Osteocyte (in vitro differentiated cells): Measurements from ENCODE around the gene USP31. TPM values are rescaled to one million over a fixed set of nuclear protein-coding genes. Genes with fewer than 3 reads are reported as not detected.
"Not testable (repeated sequence)": the region's sequence is repeated elsewhere in the genome, so short reads cannot be mapped to it uniquely, and the experiment has no call there.

Experiments used
- DNase-seq: peaks from one replicate; pipeline ENCODE4 v3.0.0; 2021; ENCODE audit warnings: mixed read lengths; ENCODE audit not compliant: unreplicated experiment; ENCODE audit errors: extremely low spot score
- H3K27ac Mint-ChIP-seq: one replicate; pipeline ENCODE4 v1.8.0; 2021; ENCODE audit warnings: mild to moderate bottlenecking, mixed read lengths; ENCODE audit not compliant: unreplicated experiment
- H3K27me3 Mint-ChIP-seq: one replicate; pipeline ENCODE4 v1.8.0; 2021; ENCODE audit warnings: mixed read lengths; ENCODE audit not compliant: unreplicated experiment
- H3K36me3 Mint-ChIP-seq: one replicate; pipeline ENCODE4 v1.8.0; 2021; ENCODE audit warnings: mixed read lengths; ENCODE audit not compliant: unreplicated experiment
- H3K4me1 Mint-ChIP-seq: one replicate; pipeline ENCODE4 v1.8.0; 2021; ENCODE audit warnings: mixed read lengths; ENCODE audit not compliant: unreplicated experiment
- H3K4me3 Mint-ChIP-seq: one replicate; pipeline ENCODE4 v1.8.0; 2021; ENCODE audit warnings: mild to moderate bottlenecking, moderate library complexity, mixed read lengths; ENCODE audit not compliant: unreplicated experiment
- H3K9me3 Mint-ChIP-seq: one replicate; pipeline ENCODE4 v1.8.0; 2021; ENCODE audit warnings: mixed read lengths; ENCODE audit not compliant: unreplicated experiment
- total RNA-seq: library from RNA; stranded (reverse); gene quantifications from 2 replicates; pipeline ENCODE4 v1.2.1, GENCODE V29; 2021
- TF ChIP-seq, protein P1 (sequence below): fragments of 200-600 bp; sonication (generic); IDR thresholded peaks from 2 replicates; pipeline ENCODE4 v1.5.0; 2021; ENCODE audit warnings: antibody characterized with exemption, mild to moderate bottlenecking, moderate library complexity

USP31 gene
- total RNA-seq, 1 donor from 2014 or later, result 7.9 TPM

DNA sequence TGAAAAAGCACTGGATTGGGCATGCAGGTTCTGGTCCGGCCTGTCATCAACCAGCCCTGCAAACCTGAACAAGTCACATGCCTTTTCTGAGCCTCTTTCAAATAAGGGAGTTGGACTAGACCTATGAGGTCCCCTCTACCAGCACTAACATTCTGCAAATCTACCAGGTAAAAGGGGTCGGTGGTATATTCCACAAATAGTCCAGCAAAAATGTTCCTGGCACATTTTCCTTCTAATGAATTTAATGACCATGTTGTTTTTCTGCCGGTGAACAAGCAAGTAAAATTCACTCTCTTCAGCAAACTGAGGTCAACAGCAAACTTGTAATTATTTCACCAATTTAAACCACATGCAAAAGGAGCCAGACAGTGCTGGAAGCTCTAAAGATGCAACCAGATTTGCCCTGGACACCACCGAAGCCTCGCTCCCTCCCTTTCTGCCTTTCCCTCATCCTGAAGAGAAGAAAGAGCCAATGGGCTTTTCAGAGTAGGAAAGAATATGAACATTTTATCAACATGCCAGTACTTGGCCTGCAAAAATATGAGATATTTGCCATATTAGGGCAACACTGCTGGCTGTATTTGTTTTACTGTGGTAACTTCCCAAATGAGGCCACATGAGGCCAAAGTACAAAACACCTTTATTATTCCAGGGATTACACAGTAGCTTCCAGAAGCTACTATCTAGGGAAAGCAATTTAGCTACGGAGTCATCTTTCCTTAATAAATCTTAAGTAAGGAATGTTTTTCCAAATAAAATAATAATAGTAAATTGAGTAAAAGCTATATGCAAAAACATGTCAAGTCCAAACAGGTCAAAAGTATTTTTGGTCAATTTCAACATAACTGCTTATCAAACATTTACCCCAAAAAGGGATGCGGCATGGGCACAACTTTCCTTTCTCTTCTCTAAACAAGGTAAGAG is 45.0 kb downstream of the USP31 start:
- H3K27me3 Mint-ChIP-seq, result no peaks in the 10 kb centered on the region
- no peak overlapping the region for H3K27ac Mint-ChIP-seq
- H3K9me3 Mint-ChIP-seq, result peaks cover 5% of the 10 kb centered on the region
- H3K4me3 Mint-ChIP-seq, result no peak overlapping the region
- TF ChIP-seq, protein P1, sequence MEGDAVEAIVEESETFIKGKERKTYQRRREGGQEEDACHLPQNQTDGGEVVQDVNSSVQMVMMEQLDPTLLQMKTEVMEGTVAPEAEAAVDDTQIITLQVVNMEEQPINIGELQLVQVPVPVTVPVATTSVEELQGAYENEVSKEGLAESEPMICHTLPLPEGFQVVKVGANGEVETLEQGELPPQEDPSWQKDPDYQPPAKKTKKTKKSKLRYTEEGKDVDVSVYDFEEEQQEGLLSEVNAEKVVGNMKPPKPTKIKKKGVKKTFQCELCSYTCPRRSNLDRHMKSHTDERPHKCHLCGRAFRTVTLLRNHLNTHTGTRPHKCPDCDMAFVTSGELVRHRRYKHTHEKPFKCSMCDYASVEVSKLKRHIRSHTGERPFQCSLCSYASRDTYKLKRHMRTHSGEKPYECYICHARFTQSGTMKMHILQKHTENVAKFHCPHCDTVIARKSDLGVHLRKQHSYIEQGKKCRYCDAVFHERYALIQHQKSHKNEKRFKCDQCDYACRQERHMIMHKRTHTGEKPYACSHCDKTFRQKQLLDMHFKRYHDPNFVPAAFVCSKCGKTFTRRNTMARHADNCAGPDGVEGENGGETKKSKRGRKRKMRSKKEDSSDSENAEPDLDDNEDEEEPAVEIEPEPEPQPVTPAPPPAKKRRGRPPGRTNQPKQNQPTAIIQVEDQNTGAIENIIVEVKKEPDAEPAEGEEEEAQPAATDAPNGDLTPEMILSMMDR, result no peak
- peaks cover 3% of the 10 kb centered on the region for H3K4me1 Mint-ChIP-seq
- H3K36me3 Mint-ChIP-seq, result peaks cover 27% of the 10 kb centered on the region
- no peak for DNase-seq

DNA sequence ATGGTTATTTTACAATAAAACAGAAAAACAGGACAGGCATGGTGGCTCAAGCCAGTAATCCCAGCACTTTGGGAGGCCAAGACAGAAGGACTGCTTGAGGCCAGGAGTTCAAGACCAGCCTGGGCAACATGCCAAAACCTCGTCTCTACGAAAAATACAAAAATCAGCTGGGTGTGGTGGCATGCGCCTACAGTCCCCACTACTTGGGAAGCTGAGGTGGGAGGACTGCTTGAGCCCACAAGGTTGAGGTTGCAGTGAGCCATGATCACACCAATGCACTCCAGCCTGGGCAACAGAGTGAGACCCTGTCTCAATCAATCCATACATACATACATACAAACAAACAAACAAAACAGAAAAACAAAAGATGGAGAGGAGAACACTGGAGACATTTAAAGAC is 45.6 kb downstream of the USP31 start:
- H3K27ac Mint-ChIP-seq, result no peak overlapping the region
- peaks cover 8% of the 10 kb centered on the region for H3K9me3 Mint-ChIP-seq
- peaks cover 3% of the 10 kb centered on the region for H3K4me1 Mint-ChIP-seq
- H3K36me3 Mint-ChIP-seq, result peaks cover 30% of the 10 kb centered on the region
- no peak overlapping the region for H3K4me3 Mint-ChIP-seq
- H3K27me3 Mint-ChIP-seq, result no peaks in the 10 kb centered on the region
- TF ChIP-seq, protein P1, result no peak
- no peak for DNase-seq

DNA sequence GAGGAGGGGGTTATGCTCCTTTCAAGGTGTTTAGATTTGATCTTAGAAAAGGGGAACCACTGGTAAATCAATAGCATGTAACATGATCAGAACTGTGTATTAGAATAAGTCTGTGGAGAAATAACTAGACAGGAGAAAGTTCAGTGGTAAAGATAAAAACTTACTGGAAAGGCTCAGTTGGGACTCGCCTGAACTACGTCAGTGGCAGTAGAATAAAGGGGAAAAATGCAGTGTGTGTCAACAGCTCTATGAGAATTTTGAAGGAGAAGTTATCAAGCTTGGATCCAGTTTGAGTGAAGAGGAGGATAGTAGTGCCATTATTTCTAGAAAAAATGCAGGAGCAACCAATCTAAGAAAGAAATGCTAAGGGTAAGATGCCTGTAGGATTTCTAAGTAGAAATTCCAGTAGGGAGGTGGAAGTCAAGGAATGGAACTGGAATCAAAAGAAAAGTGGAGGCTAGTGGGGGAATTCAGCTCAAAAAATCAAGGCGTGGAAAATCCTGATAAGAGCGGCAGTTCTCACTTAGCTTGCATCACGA is 48.2 kb downstream of the USP31 start:
- DNase-seq, result no peak
- TF ChIP-seq, protein P1, result no peak
- Mint-ChIP-seq H3K36me3 (peaks cover 26% of the 10 kb centered on the region), H3K4me1 (peaks cover 2% of the 10 kb centered on the region), H3K27ac (no peak overlapping the region), H3K9me3 (peaks cover 12% of the 10 kb centered on the region), H3K4me3 (no peak overlapping the region), H3K27me3 (no peaks in the 10 kb centered on the region)

DNA sequence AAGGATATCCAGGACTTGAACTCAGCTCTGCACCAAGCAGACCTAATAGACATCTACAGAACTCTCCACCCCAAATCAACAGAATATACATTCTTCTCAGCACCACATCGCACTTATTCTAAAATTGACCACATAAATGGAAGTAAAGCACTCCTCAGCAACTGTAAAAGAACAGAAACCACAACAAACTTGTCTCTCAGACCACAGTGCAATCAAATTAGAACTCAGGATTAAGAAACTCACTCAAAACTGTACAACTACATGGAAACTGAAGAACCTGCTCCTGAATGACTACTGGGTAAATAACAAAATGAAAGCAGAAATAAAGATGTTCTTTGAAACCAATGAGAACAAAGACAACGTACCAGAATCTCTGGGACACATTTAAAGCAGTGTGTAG is 52.8 kb downstream of the USP31 start:
- DNase-seq, H3K27ac Mint-ChIP-seq, H3K4me3 Mint-ChIP-seq, H3K4me1 Mint-ChIP-seq, H3K27me3 Mint-ChIP-seq: not testable (repeated sequence)
- peaks cover 23% of the 10 kb centered on the region for H3K36me3 Mint-ChIP-seq
- peaks cover 12% of the 10 kb centered on the region for H3K9me3 Mint-ChIP-seq

DNA sequence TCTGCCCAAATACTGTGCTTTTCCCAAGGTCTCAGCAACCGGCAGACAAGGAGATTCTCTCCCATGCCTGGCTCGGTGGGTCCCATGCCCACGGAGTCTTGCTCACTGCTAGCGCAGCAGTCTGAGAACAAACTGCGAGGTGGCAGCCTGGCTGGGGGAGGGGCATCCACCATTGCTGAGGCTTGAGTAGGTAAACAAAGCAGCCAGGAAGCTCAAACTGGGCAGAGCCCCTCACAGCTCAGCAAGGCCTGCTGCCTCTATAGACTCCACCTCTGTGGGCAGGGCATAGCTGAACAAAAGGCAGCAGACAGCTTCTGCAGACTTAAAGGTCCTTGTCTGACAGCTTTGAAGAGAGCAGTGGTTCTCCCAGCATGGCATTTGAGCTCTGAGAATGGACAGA is 55.1 kb downstream of the USP31 start:
- H3K4me3 Mint-ChIP-seq, H3K27ac Mint-ChIP-seq, DNase-seq, H3K27me3 Mint-ChIP-seq, H3K4me1 Mint-ChIP-seq: not testable (repeated sequence)
- Mint-ChIP-seq H3K9me3 (peaks cover 10% of the 10 kb centered on the region), H3K36me3 (peaks cover 26% of the 10 kb centered on the region)

DNA sequence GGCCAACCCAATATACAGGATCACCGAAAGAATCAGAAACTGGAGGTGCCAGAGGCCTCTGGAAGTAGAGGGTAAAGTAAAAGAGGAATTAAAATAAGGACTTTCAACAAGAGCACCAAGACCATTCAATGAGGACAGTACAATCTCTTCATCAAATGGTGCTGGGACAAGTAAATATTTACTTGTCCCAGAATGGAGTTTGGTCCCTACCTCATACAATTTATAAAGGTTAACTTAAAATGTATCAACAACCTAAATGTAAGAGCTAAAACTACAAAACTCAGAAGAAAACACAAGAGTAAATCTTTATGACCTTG is 56.5 kb downstream of the USP31 start:
- Mint-ChIP-seq H3K9me3 (no peaks in the 10 kb centered on the region), H3K36me3 (peaks cover 21% of the 10 kb centered on the region), H3K27me3 (no peaks in the 10 kb centered on the region), H3K27ac (no peak overlapping the region), H3K4me3 (no peak overlapping the region), H3K4me1 (no peaks in the 10 kb centered on the region)
- TF ChIP-seq, protein P1, result no peak
- no peak for DNase-seq
